Stimulated activated CD8-positive, alpha-beta memory T cell treated with anti-CD3 and anti-CD28 coated beads, Interleukin-4, amount 100 ng/mL, for 24 hours (primary cell): Measurements from ENCODE around the gene ZBTB22.
"Not testable (repeated sequence)": the region's sequence is repeated elsewhere in the genome, so short reads cannot be mapped to it uniquely, and the experiment has no call there.

Source experiments
- DNase-seq: peaks from one replicate; pipeline ENCODE4 v3.0.0-alpha.2; 2020; ENCODE audit warnings: low read depth

Gene ZBTB22, protein sequence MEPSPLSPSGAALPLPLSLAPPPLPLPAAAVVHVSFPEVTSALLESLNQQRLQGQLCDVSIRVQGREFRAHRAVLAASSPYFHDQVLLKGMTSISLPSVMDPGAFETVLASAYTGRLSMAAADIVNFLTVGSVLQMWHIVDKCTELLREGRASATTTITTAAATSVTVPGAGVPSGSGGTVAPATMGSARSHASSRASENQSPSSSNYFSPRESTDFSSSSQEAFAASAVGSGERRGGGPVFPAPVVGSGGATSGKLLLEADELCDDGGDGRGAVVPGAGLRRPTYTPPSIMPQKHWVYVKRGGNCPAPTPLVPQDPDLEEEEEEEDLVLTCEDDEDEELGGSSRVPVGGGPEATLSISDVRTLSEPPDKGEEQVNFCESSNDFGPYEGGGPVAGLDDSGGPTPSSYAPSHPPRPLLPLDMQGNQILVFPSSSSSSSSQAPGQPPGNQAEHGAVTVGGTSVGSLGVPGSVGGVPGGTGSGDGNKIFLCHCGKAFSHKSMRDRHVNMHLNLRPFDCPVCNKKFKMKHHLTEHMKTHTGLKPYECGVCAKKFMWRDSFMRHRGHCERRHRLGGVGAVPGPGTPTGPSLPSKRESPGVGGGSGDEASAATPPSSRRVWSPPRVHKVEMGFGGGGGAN

DNA sequence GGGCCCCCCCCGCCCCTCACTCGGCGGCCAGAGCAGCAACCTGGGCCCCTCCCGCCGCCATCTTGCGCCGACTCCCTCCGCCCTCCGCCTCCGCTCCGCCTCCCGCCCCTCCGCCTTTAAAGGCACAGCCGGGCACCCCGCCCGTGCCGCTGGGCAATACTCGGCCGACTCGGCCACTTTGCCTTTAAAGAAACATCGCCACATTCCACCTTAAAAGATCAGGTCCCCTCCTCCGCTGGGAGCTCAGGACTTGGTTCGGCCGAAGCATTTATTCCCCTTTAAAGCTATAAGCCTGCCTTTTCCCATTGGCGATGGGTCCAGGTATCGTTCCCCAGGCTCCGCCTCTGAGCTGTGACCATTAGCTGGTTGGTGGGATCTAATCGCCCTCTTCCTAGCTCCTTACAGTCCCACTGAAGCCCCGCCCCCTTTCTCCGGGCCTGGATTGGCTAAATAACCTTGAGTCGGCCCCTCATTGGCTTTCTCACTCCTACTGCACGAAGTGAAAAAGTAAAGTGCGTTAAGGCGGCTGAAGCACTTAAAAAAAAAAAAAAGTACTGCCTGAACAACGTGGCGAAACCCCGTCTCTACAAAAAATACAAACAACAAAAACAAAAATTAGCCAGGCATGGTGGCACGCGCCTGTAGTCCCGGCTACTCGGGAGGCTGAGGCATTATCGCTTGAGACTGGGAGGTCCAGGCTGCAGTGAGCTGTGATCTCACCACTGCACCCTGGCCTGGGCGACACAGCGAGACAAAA is at the start of gene ZBTB22:
Gene ZBTB22, minus strand, starts transcription at position 76 of the 757 bp plus-strand sequence. CDS start 828 bp downstream, outside the sequence.
- DNase-seq, result peak; percentile 94

DNA sequence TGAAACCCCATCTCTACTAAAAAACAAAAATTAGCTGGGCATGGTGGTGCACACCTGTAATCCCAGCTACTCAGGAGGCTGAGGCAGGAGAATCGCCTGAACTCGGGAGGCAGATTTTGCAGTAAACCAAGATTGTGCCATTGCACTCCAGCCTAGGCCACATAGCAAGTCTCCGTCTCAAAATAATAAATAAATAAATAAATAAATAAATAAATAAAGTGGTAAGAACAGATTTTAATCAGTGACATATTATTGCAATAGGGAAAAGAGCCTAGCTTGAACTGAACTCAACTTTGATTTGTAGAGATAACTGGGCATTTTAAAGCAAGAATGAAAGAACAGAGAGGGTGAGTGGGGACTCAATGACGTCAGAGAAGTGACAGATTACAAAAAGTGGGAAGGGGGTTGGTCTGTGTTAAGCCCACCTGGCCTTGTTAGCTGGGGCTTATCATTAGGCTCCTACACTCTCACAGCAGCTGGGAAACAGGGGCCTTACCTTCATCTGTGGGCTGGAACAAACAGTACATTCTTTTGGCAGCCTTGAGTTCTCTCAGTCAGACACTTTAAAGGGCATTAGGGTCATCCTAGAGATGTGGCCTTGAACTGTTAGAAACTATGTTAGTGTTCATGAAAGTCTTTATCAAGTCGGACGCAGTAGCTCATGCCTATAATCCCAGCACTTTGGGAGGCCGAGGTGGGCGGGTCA is 49.6 kb upstream of the ZBTB22 start:
- no peak for DNase-seq

GRCh38 chr6:33365206-33365971 is 47.8 kb upstream of the ZBTB22 start:
- DNase-seq, result not testable (repeated sequence)

- DNase-seq, result not testable (repeated sequence)
Observed at GRCh38 chr6:33364475-33365205, 47.1 kb upstream of the ZBTB22 start.

GRCh38 chr6:33363486-33363885 is 45.9 kb upstream of the ZBTB22 start:
- DNase-seq, result not testable (repeated sequence)

DNA sequence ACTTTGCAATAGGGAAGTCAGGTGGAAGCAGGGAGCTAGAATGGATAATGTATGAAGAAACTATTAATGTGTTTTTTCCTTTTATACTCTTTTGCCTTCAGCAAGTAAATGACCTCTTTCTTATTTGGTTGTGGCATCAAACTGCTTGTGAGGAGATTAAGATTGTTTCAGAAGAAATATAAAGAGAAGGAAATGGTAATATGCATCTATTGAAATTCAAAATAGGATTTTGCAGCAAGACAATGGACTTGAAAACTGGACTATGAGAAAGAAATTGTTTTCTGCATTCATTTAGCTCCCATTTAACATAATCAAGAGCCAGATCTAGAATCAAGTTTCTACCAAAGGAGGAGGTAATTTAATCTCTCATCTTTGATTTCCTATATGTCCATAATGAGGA is 41.8 kb upstream of the ZBTB22 start:
- DNase-seq, result no peak

DNA sequence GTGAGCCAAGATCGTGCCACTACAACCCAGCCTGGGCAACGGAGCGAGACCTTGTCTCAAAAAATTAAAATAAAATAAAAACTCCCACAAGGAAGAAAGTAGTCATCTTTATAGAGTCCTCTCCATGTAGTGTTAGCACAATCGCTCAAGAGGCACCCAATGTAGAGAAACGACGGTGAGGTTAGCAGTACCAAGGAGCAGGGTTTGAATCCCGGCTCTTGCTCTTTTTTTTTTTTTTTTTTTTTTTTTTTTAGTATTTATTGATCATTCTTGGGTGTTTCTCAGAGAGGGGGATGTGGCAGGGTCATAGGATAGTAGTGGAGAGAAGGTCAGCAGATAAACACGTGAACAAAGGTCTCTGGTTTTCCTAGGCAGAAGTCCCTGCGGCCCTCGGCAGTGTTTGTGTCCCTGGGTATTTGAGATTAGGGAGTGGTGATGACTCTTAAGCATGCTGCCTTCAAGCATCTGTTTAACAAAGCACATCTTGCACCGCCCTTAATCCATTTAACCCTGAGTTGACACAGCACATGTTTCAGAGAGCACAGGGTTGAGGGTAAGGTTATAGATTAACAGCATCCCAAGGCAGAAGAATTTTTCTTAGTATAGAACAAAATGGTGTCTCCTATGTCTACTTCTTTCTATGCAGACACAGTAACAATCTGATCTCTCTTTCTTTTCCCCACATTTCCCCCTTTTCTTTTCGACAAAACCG is 39.8 kb upstream of the ZBTB22 start:
- not testable (repeated sequence) for DNase-seq

- DNase-seq, result no peak
Observed at GRCh38 chr6:33356295-33356694, 38.8 kb upstream of the ZBTB22 start.

- not testable (repeated sequence) for DNase-seq
Observed at GRCh38 chr6:33355860-33356259, 38.3 kb upstream of the ZBTB22 start.

DNA sequence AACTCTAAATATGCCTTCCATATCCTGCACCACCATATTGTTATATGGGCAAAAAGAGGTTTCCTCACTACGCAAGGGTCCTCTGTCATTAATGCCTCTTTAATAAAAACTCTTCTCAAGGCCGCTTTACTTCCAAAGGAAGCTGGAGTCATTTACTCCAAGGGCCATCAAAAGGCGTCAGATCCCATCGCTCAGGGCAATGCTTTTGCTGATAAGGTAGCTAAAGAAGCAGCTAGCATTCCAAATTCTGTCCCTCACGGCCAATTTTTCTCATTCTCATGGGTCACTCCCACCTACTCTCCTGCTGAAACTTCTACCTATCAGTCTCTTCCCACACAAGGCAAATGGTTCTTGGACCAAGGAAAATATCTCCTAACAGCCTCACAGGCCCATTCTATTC is 30.3 kb upstream of the ZBTB22 start:
- DNase-seq, result no peak

DNA sequence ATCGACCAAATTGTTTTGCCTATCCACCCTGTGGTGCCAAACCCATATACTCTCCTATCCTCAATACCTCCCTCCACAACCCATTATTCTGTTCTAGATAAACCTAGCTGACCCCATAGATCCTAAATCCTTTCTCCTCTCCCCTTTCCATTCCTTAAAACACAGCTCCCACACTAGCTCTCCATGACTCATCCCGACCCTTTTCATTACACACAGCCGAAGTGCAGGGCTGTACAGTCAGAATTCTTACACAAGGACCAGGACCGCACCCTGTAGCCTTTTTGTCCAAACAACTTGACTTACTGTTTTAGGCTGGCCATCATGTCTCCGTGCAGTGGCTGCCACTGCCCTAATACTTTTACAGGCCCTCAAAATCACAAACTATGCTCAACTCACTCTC is 29.4 kb upstream of the ZBTB22 start:
- not testable (repeated sequence) for DNase-seq

- peak; percentile 45 for DNase-seq
Observed at GRCh38 chr6:33344701-33345697, 27.5 kb upstream of the ZBTB22 start.

- DNase-seq, result no peak
Observed at GRCh38 chr6:33343953-33344611, 26.5 kb upstream of the ZBTB22 start.

DNA sequence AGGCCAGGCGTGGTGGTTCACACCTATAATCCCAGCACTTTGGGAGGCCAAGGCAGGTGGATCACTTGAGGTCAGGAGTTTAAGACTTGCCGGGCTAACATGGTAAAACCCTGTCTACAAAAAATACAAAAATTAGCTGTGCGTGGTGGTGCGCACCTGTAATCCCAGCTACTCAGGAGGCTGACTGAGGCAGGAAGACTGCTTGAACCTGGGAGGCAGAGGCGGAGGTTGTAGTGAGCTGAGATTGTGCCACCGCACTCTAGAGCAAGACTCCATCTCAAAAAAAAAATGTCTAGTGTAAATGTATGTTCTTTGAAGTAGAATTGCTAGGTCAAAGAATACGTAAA is 26.0 kb upstream of the ZBTB22 start:
- DNase-seq, result not testable (repeated sequence)

DNA sequence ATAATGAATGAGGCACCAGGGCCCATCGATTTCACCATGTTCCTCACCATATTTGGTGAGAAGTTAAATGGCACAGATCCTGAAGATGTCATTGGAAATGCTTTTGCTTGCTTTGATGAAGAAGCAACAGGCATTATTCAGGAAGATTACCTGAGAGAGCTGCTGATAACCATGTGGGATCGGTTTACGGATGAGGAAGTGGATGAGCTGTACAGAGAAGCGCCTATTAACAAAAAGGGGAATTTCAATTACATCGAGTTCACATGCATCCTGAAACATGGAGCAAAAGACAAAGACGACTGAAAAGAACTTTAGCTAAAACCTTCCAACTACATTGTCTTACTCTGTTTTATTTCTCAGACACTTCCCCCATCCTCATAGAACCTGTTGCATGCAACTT is 21.6 kb upstream of the ZBTB22 start:
- no peak for DNase-seq

- DNase-seq, result no peak
Observed at GRCh38 chr6:33336495-33336894, 19.0 kb upstream of the ZBTB22 start.

DNA sequence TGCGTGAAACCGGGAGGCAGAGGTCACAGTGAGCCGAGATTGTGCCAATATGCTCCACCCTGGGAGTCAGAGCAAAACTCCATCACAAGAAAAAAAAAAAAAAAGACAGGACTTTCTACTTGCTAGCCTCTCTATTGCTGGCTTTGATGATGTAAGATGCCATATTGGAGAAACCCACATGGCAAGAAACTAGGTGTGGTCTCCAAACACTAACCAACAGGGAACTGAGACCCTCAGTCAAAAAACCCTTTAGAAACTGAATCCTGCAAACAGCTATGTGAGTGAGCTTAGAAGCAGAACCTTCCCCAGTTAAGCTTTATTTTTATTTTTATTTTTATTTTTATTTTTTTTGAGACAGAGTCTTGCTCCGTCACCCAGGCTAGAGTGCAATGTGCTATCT is 18.4 kb upstream of the ZBTB22 start:
- DNase-seq, result no peak

DNA sequence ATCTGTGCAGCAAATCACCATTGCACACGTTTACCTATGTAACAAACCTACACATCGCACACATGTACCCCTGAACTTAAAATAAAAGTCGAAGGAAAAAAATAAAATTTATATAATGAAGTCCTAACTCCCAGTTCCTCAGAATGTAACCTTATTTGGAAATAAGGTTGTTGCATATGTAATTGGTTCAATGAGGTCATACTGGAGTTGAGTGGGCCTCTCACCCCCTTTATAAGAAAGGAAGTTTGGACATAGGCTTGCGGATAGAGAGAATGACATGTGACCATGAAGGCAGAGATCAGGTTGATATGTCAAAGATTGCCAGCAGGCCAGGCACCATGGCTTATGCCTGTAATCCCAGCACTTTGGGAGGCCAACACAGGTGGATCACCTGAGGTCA is 16.1 kb upstream of the ZBTB22 start:
- no peak for DNase-seq
